Adrenal gland (tissue), 5 donors: ENCODE results near the gene ITPR1.

Experiments
- POLR2A ChIP-seq, 2 donors: fragments of 450-650 bp; IDR thresholded peaks; one replicate each; pipeline ENCODE4 v1.6.1; 2017; ENCODE audit warnings: antibody characterized with exemption in 2 of 2, mild to moderate bottlenecking in 2 of 2, moderate library complexity in 1 of 2
- TF ChIP-seq, protein P1 (sequence below), 6 experiments: fragments of 450-650 bp in 4 of 6; fragments of 200-600 bp in 2 of 6; sonication (generic) in 1 of 6; IDR thresholded peaks; 1 replicate in 5 of 6; 2 replicates in 1 of 6; pipeline versions ENCODE4 v1.5.1 to v1.8.0; 2016 to 2021; ENCODE audit warnings: antibody characterized with exemption in 6 of 6, mild to moderate bottlenecking in 2 of 6, moderate library complexity in 1 of 6
- donor health status: DM: no; HTN: no; CAD: no.

DNA sequence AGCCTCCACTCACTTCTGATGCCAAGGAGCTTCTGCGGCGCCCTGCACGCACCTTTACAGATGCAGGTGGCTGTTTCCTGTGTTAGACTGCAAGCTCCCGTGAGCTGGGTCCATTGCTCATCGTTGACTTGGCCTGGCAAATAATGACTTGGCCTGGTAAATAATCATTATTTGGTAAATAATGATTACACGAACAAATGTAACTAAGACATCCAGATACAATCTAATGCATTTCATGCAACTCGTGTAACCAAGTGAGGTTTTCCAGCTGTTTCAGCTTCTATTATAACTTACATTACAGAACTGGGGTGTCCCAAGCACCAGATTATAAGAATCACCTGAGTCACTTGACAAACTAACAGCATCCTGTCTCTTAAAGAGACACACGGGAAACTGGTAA, 394.0 kb downstream of the ITPR1 start:
- TF ChIP-seq, protein P1, sequence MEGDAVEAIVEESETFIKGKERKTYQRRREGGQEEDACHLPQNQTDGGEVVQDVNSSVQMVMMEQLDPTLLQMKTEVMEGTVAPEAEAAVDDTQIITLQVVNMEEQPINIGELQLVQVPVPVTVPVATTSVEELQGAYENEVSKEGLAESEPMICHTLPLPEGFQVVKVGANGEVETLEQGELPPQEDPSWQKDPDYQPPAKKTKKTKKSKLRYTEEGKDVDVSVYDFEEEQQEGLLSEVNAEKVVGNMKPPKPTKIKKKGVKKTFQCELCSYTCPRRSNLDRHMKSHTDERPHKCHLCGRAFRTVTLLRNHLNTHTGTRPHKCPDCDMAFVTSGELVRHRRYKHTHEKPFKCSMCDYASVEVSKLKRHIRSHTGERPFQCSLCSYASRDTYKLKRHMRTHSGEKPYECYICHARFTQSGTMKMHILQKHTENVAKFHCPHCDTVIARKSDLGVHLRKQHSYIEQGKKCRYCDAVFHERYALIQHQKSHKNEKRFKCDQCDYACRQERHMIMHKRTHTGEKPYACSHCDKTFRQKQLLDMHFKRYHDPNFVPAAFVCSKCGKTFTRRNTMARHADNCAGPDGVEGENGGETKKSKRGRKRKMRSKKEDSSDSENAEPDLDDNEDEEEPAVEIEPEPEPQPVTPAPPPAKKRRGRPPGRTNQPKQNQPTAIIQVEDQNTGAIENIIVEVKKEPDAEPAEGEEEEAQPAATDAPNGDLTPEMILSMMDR (IDR thresholded peaks at IDR 0.05) = no peak
- no peak for TF ChIP-seq POLR2A (IDR thresholded peaks at IDR 0.05)
